ENCODE measurements around the gene ZIC1.
A peak's percentile ranks its signal among the peaks of the same experiment; 100 is the strongest.

Gene ZIC1

DNA sequence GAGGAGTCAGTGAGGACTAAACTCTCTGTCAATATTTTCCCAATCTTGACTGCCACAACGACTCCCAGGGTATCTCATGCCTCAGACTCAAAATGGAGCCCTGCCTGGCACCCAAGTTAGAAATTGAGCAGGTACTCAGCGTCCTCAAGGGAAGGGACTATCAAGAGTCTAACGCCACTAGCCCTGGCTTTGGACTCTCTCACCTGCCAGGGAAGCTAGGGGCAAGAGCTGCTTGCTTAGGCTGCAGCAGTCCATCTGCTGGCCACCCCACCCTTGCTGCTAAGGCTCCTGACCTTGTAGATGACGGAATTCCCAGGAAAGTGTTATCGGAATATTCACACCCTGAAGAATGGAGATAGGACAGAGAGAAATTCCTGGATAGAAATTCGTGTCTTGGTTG lies 35.9 kb upstream of the ZIC1 start:
- Histone ChIP-seq H3K36me3 (ENCODE audit: control insufficient read depth in 1 of 2, insufficient read depth in 2 of 2, low read length in 2 of 2) (no peaks in the 10 kb centered on the region), H4K8ac (ENCODE audit: low read depth, low read length) (no peak overlapping the region), H2AK5ac (ENCODE audit: low read length) (no peak overlapping the region), H3K9ac (ENCODE audit: low read length) (no peak overlapping the region), H3K27ac (ENCODE audit: low read depth, low read length) (no peak overlapping the region), H2BK120ac (ENCODE audit: insufficient read depth, low read length, poor library complexity) (no peak overlapping the region), H2AFZ (ENCODE audit: insufficient read depth, low read length, poor library complexity) (no peak overlapping the region), H3K4ac (ENCODE audit: low read depth, low read length) (no peak overlapping the region), H3K4me3 (ENCODE audit: low read depth, low read length) (peak overlapping the region; percentile 11), H2BK12ac (ENCODE audit: low read length) (no peak overlapping the region), H3K79me1 (ENCODE audit: low read length) (no peaks in the 10 kb centered on the region), H3K4me1 (ENCODE audit: control insufficient read depth in 1 of 2, insufficient read depth in 2 of 2, low read length in 2 of 2) (peaks cover 2 to 4% of the 10 kb centered on the region in 2 experiments), H4K91ac (ENCODE audit: low read depth, low read length) (no peak overlapping the region), H3K4me2 (ENCODE audit: low read length) (no peak overlapping the region), H3K18ac (ENCODE audit: low read length) (no peak overlapping the region), H2BK5ac (ENCODE audit: low read depth, low read length, poor library complexity) (no peak overlapping the region), H3K9me3 (ENCODE audit: insufficient read depth, low read depth, low read length) (peaks cover 6% of the 10 kb centered on the region), H3K14ac (ENCODE audit: low read length) (no peak overlapping the region), H3K27me3 (ENCODE audit: insufficient read depth, low read length) (peaks cover 72% of the 10 kb centered on the region), H4K12ac (ENCODE audit: low read depth, low read length) (no peak overlapping the region), H3K23ac (ENCODE audit: low read length) (no peak overlapping the region), H3K79me2 (ENCODE audit: control insufficient read depth, insufficient read depth, low read length, poor library complexity) (no peaks in the 10 kb centered on the region)
- no peak for DNase-seq
- no CpG with 5 or more reads among the region's 6 CpGs for WGBS (ENCODE audit: extremely low coverage, insufficient coverage, insufficient read length)

- Histone ChIP-seq H2BK5ac (ENCODE audit: low read depth, low read length, poor library complexity) (no peak overlapping the region), H2BK120ac (ENCODE audit: insufficient read depth, low read length, poor library complexity) (no peak overlapping the region), H3K4me1 (ENCODE audit: control insufficient read depth in 1 of 2, insufficient read depth in 2 of 2, low read length in 2 of 2) (peaks cover 2 to 4% of the 10 kb centered on the region in 2 experiments)
These were observed 31.5 kb upstream of the ZIC1 start for GRCh38 chr3:147377412-147378367.

DNA sequence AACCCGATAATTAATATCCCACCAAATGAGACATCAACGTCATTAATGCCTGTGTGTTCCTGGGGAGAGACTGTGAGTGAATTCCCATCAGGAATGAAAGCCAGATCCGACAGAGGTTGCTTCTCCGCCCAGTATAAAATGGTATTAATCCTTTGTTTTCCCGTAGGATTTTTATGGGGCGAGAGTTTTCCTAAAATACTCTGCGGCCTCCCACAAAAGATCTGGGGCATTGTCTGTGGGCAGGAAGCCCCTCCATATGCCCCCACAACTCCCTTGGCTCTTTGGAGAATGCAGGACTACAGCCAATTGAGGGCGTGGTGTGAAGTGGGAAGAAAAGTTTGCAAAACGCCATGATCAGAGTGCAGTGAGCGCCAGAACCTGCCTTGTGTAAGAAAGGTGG lies 29.5 kb upstream of the ZIC1 start:
- H4K8ac ChIP-seq (ENCODE audit: low read depth, low read length), result no peak overlapping the region
- H3K4ac ChIP-seq (ENCODE audit: low read depth, low read length), result no peak overlapping the region
- no peaks in the 10 kb centered on the region for H3K79me1 ChIP-seq (ENCODE audit: low read length)
- H3K4me2 ChIP-seq (ENCODE audit: low read length), result no peak overlapping the region
- H3K27me3 ChIP-seq (ENCODE audit: insufficient read depth, low read length), result peaks cover 45% of the 10 kb centered on the region
- no peak overlapping the region for H3K18ac ChIP-seq (ENCODE audit: low read length)
- no peaks in the 10 kb centered on the region for H3K79me2 ChIP-seq (ENCODE audit: control insufficient read depth, insufficient read depth, low read length, poor library complexity)
- no CpG with 5 or more reads among the region's 10 CpGs for WGBS (ENCODE audit: extremely low coverage, insufficient coverage, insufficient read length)
- H3K4me3 ChIP-seq (ENCODE audit: low read depth, low read length), result no peak overlapping the region
- no peak overlapping the region for H2AK5ac ChIP-seq (ENCODE audit: low read length)
- H3K4me1 ChIP-seq (ENCODE audit: control insufficient read depth in 1 of 2, insufficient read depth in 2 of 2, low read length in 2 of 2), result peaks cover 2 to 4% of the 10 kb centered on the region in 2 experiments
- H3K36me3 ChIP-seq (ENCODE audit: control insufficient read depth in 1 of 2, insufficient read depth in 2 of 2, low read length in 2 of 2), result no peaks in the 10 kb centered on the region
- H3K9me3 ChIP-seq (ENCODE audit: insufficient read depth, low read depth, low read length), result peaks cover 4% of the 10 kb centered on the region
- H4K12ac ChIP-seq (ENCODE audit: low read depth, low read length), result no peak overlapping the region
- DNase-seq, result no peak
- H3K14ac ChIP-seq (ENCODE audit: low read length), result no peak overlapping the region
- H2AFZ ChIP-seq (ENCODE audit: insufficient read depth, low read length, poor library complexity), result no peak overlapping the region
- no peak overlapping the region for H2BK12ac ChIP-seq (ENCODE audit: low read length)
- H2BK120ac ChIP-seq (ENCODE audit: insufficient read depth, low read length, poor library complexity), result no peak overlapping the region
- no peak overlapping the region for H4K91ac ChIP-seq (ENCODE audit: low read depth, low read length)
- no peak overlapping the region for H2BK5ac ChIP-seq (ENCODE audit: low read depth, low read length, poor library complexity)
- H3K27ac ChIP-seq (ENCODE audit: low read depth, low read length), result no peak overlapping the region
- H3K23ac ChIP-seq (ENCODE audit: low read length), result no peak overlapping the region
- no peak overlapping the region for H3K9ac ChIP-seq (ENCODE audit: low read length)

More at GRCh38 chr3:147377412-147378367, 31.5 kb upstream of the ZIC1 start:
- H3K14ac ChIP-seq (ENCODE audit: low read length), result no peak overlapping the region
- no peak overlapping the region for H2AFZ ChIP-seq (ENCODE audit: insufficient read depth, low read length, poor library complexity)
- no peak overlapping the region for H3K27ac ChIP-seq (ENCODE audit: low read depth, low read length)
- H4K12ac ChIP-seq (ENCODE audit: low read depth, low read length), result no peak overlapping the region
- H2AK5ac ChIP-seq (ENCODE audit: low read length), result no peak overlapping the region
- peaks cover 53% of the 10 kb centered on the region for H3K27me3 ChIP-seq (ENCODE audit: insufficient read depth, low read length)
- DNase-seq, result no peak
- no CpG with 5 or more reads among the region's 30 CpGs for WGBS (ENCODE audit: extremely low coverage, insufficient coverage, insufficient read length)
- no peak overlapping the region for H3K4ac ChIP-seq (ENCODE audit: low read depth, low read length)
- no peak overlapping the region for H2BK12ac ChIP-seq (ENCODE audit: low read length)
- H3K4me3 ChIP-seq (ENCODE audit: low read depth, low read length), result no peak overlapping the region
- no peaks in the 10 kb centered on the region for H3K79me1 ChIP-seq (ENCODE audit: low read length)
- H4K8ac ChIP-seq (ENCODE audit: low read depth, low read length), result no peak overlapping the region
- peaks cover 4% of the 10 kb centered on the region for H3K9me3 ChIP-seq (ENCODE audit: insufficient read depth, low read depth, low read length)
- H3K23ac ChIP-seq (ENCODE audit: low read length), result no peak overlapping the region
- no peaks in the 10 kb centered on the region for H3K36me3 ChIP-seq (ENCODE audit: control insufficient read depth in 1 of 2, insufficient read depth in 2 of 2, low read length in 2 of 2)
- no peak overlapping the region for H4K91ac ChIP-seq (ENCODE audit: low read depth, low read length)
- H3K4me2 ChIP-seq (ENCODE audit: low read length), result no peak overlapping the region
- no peak overlapping the region for H3K9ac ChIP-seq (ENCODE audit: low read length)
- H3K18ac ChIP-seq (ENCODE audit: low read length), result no peak overlapping the region
- H3K79me2 ChIP-seq (ENCODE audit: control insufficient read depth, insufficient read depth, low read length, poor library complexity), result no peaks in the 10 kb centered on the region

- no peak overlapping the region for H2AK5ac ChIP-seq (ENCODE audit: low read length)
- H4K8ac ChIP-seq (ENCODE audit: low read depth, low read length), result no peak overlapping the region
- H3K9me3 ChIP-seq (ENCODE audit: insufficient read depth, low read depth, low read length), result peaks cover 4% of the 10 kb centered on the region
- no peak overlapping the region for H4K12ac ChIP-seq (ENCODE audit: low read depth, low read length)
- DNase-seq, result no peak
- no peak overlapping the region for H2BK12ac ChIP-seq (ENCODE audit: low read length)
- peaks cover 46% of the 10 kb centered on the region for H3K27me3 ChIP-seq (ENCODE audit: insufficient read depth, low read length)
- H3K79me2 ChIP-seq (ENCODE audit: control insufficient read depth, insufficient read depth, low read length, poor library complexity), result no peaks in the 10 kb centered on the region
- no peak overlapping the region for H3K27ac ChIP-seq (ENCODE audit: low read depth, low read length)
- H3K14ac ChIP-seq (ENCODE audit: low read length), result no peak overlapping the region
- H3K4me2 ChIP-seq (ENCODE audit: low read length), result no peak overlapping the region
- H3K23ac ChIP-seq (ENCODE audit: low read length), result no peak overlapping the region
- no peak overlapping the region for H3K18ac ChIP-seq (ENCODE audit: low read length)
- H2BK120ac ChIP-seq (ENCODE audit: insufficient read depth, low read length, poor library complexity), result no peak overlapping the region
- no peak overlapping the region for H3K9ac ChIP-seq (ENCODE audit: low read length)
- no peak overlapping the region for H3K4me3 ChIP-seq (ENCODE audit: low read depth, low read length)
- no peak overlapping the region for H2AFZ ChIP-seq (ENCODE audit: insufficient read depth, low read length, poor library complexity)
- peaks cover 2 to 4% of the 10 kb centered on the region in 2 experiments for H3K4me1 ChIP-seq (ENCODE audit: control insufficient read depth in 1 of 2, insufficient read depth in 2 of 2, low read length in 2 of 2)
- no CpG with 5 or more reads among the region's 26 CpGs for WGBS (ENCODE audit: extremely low coverage, insufficient coverage, insufficient read length)
- H3K36me3 ChIP-seq (ENCODE audit: control insufficient read depth in 1 of 2, insufficient read depth in 2 of 2, low read length in 2 of 2), result no peaks in the 10 kb centered on the region
- H3K79me1 ChIP-seq (ENCODE audit: low read length), result no peaks in the 10 kb centered on the region
- no peak overlapping the region for H4K91ac ChIP-seq (ENCODE audit: low read depth, low read length)
- no peak overlapping the region for H2BK5ac ChIP-seq (ENCODE audit: low read depth, low read length, poor library complexity)
- no peak overlapping the region for H3K4ac ChIP-seq (ENCODE audit: low read depth, low read length)
These were observed 28.7 kb upstream of the ZIC1 start for GRCh38 chr3:147380387-147380951.
